GM19438 (cell line): ENCODE measurements around the gene FAM170B.

Experiments
- ATAC-seq: cut with Tn5 transposase; IDR thresholded peaks from one replicate; pipeline ENCODE4 v1.9.1; 2021; ENCODE audit warnings: low read depth; ENCODE audit not compliant: unreplicated experiment

Gene FAM170B

DNA sequence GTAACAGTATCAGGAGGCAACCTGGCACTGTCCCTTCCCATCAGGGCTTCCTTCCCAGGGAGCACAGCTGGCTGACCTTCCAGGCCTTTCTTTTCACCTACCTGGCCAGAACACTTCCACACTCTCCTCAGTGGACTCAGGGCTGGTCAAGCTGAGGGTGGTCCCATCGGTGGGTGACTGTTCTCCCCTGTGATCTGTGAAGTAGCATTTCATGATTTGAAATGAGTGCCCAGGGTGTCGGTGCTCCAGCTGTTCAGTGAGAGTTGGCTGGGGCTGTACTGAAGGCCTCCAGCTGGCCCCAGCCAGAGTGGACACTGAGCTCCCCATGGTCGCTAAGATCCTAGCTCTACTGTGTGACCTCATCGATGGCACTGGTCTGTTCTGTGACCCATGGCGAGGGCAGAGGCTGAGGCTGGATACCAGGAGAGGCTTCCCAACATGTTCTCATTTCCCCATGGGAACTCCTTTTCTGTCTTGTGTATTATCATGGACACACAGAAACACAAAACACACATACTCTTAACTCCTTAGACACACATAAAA is at the start of gene FAM170B:
Gene FAM170B (minus strand): TSS at position 316 of the 543 bp plus-strand sequence. CDS start 103 bp downstream, at position 213.
- ATAC-seq = no peak

DNA sequence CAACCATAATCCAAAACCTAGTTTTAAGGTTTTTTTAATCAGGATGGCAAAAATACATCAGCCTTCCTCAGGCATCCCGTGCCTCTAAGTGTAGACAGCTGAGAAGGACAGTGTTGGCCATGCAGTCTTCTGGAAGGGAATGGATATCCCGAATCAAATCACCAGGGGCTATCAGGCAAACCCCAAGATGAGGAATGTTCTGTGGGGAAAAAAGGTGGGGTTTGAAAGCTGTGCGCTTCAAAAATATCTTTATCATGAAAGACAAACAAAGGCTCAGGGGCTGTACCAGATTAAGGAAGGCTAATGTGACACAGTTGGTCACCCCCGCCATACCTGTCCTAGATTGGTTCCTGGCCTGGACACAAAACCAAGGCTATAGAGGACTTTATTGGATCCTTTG is 49.0 kb upstream of the FAM170B start:
- no peak for ATAC-seq

DNA sequence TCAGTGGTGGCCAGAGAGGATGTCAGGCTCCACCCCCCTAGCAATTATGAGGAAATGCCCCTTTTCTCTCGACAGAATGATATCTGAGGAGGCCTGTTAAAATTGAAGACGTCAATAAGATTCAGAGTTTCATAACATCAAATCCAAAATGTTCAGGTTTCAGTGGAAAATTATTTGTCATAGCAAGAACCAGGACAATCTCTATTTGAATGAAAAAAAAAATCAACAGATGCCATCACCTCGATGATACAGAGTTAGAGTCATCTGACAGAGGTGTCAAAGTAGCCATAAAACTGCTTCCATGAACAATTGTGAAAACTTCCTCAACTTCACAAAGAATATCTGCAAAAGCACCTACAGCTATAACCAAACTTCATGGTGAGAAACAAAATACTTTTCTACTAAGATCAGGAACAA is 46.6 kb upstream of the FAM170B start:
- no peak for ATAC-seq

DNA sequence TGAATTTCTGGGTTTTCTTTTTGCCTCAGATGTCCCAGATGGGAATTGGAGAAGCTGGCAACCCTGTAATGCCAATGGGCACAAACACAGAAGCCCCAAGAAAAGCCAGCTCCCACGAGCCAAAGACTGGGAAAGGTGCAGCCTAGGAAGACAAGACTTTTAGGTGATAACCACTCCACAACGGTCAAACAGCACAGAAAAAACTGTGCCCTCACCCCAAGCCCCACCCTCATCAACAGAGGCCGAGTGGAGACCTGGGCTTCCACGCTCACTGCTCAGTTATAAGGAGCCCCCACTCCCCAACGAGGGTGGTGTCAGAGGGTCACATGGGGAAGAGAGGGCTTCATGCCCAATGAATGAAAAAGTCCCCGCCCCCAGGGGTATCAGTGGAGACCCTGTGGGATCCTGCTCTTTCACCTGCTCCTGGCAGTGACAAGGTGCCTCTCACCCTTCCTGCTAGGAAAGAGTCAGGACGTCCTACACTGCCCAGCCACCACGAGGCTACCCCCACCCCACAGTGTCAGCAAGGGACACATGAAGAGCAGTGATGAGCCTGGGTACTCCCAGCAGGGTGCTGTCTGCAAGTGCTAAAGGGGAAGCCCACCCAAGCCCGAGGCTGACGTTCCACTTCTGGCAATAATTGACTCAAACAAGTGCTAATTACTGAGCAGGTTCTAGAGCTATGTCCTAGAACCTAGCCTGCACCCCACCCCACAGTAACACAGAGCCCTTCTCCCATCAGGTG is 46.0 kb upstream of the FAM170B start:
- ATAC-seq = no peak

DNA sequence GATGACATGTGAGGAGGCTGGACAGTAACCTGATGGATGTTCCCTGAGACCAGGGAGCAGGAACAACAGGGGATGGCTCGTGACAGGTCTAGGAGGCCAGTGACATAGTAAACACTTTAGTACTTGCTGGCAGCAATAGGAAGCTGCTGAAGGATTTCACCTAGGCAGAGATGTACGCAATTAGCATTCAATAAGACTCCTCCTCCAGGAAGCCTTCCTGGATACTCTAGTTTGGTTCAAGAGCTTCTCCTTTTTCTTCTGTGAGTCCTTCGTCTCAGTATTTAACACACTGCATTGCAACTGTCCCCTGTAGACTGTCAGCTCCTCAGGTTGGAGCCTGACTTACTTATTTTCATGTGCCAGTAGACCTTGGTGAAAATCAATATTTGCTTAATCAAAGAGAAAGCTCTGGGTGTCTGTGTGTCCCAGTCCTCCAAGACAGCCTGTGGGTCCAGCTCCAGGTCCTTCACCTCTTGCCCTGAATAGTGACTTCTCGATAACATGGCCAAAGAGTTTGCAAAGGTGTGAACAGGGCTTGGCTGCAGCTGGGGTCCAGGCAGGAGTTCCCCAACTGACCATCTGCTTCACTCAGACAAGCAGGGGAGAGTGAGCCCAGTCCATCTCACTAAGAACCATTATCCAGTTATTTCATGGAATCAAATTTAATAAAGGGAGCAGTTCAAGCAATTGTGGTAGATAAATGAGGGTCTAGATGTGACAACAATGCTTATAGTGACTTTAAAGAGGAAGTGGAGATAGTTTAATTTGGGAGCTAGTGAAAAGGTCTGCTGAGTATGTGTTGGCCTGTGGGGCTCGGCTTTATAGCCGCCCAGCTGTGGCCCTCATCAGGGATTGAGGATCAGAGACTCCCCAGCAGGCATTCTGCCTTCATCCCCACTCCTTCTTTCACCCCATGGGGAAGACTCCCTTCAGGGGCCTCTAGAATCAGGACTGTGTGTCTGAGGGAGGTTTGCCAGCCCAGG is 45.0 kb upstream of the FAM170B start:
- ATAC-seq = no peak

DNA sequence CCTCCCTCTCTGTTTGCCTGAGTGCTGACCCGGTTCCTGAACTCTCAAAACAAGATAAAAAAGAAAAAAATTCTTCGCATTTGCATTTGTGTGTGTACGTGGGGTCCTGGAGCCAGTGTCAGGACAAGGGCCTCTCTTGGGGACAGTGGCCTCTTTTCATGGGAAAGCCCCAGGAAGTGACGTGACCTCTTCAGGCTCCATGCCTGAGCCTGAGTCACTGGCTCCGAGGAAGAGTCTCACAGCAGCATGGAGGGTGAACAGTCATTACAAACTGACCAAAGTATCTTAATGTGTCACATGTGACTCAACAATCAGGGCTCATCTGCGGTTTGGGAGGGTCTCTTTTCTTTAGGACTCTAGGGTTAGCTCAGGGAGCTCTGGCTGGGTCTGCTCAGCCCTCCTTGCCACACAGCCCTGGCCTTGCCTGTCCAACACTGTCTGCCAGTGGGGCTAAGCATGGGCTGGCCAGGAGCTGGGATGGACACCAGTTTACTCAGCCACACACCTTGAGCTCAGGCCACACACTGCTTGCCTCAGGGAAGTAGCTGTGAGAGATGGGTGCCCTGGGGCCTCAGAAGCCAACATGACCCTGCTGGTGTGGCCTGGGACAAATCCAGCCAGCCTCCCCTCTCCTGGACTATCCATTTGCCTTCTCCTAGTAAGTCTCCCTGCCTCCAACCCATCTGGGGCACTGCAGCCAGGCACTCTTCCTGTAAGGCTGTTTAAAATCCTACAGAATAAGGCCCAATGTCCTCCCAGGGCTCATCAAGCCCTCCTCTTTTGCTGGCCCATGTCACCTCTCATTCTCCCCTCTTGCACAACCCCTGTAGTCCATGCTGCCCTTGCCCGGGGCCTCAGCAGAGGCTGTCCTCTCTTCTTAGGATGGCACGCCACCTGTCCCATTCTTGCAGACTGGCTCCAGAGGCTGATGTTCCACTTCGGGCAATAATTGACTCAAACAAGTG is 43.9 kb upstream of the FAM170B start:
- peak; percentile 79 for ATAC-seq

DNA sequence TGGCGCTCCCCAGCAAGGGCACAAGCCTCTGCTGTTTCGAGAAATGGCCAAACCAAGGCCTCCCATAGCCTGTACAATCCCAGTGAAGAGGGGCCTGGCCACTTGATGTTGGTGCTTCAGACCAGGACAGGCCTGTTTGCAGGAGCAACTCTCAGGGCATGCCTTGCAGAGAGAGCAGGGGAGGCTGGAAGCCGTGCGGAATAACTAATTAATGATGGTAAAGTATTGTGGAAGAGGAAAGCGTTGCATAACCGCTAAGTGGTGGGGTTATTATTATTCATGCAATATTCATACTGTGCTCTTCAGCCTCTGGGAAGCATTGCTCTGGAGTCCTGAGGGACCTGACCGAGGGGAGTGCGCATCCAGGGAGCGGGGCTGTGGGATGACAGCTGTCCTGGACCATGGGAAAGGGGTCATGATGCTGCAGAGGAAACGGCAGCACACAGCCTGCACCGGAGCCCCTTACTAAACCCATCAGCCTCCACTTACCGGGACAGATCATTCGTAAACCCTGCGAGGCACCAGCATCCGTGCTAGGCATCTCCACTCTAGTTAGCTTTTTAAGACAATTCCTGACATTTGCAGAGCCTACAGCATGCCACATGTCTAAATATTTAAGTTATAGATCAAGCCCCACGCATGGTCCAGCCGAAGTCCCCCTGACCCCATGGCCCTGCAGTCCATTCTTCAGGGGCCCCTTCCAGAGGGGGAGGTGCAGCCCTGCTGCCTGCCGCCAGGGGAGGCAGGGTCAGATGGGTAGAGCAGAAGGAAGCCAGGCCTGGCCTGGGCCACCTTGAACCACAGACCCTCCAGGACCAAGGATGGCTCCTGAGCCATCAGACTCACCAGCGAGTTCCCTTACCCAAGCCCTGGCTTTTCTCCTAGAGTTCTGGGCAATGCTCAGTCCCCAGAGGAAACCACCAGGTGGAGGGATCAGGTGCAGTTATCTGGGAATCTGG is 42.8 kb upstream of the FAM170B start:
- peak; percentile 6 for ATAC-seq

DNA sequence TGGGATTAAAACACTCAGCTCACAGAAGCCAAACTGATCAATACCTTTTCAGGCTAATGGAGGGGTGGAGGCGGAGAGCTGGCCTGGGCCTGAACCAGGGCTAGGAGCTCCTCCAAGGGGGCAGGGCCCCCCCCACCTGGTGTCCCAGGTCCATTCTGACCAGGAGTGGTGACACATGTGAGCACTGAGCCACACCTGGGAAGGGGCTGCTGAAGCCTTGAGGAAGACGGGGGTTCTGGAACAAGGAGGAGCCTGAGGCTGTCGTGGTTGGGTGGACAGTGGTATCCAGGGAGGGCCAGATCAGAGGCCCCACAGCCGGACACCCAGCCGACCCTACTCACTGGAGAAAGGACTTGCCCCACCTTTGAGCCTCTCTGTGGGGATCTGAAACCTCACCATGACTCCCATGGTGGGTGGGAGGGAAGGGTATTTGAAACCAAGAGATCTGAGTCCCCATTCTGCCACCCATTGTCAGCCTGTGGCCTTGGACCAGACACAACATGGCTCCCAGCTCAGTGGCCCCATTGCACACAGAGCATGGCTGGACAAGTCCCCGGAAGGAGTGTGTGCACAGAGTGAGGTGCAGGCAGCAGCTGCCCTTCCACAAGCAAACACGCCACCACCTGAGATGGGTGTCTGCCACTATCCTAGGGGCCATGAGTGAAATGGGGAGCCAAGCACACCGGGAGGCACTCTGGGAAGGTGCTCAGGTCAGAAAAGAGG is 41.9 kb upstream of the FAM170B start:
- no peak for ATAC-seq

DNA sequence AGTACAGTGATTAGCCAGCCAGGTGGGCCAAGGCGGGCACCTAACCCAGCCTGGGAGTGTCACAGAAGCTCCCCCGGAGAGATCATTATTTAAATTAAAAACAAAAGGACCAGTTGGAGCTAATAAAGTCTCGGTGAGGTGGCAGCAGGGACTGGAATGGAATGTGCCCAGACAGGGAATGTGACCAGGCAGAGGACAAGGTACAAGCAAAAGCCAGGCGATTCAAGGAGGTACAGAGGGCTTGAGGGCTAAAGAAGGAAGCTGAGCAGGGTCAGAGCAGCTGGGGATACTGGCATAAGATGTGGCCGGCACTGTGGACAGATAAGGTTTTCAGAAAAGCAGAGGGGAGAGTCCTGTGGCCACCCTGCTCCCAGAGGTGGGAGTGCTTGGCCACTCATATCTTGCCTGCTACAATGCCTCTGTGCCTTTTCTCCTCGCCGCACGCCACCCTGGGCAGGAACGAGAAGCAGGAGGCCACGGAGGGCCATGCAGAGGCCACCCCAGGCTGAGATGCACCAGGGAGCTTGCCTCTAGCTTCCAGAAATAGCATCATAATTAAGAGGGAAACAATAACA is 41.2 kb upstream of the FAM170B start:
- ATAC-seq = no peak

DNA sequence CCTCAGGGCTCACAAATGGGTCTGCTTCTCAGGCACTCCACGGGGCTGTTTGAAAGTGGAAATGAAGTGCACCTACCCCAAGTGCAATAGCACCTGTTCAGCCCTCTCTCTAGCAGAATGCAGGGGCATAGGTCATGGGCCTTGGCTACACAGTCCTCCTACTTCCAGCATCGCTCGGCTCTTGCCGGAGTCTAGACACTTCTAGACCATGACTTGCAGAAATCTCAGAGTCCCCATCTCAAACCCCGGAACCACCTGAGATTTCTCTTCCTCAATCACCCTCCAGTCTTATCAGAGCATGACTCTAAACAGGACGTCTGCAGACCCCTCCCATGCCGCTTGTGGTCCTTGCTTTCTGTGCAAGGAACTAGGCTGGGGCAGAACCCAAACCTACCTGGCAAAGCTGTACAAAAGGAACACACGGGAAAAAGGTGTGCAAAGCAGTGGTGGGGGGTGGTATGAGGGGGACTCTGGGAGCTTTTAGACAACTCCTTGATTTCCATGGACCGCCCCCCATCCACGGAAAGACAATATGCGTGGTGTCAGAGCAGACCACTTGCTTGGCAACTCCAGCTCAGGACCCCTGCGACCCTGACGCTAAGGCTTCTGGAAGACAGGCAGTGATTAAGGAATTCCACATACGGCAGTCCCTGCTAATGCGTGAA is 40.6 kb upstream of the FAM170B start:
- ATAC-seq = no peak

DNA sequence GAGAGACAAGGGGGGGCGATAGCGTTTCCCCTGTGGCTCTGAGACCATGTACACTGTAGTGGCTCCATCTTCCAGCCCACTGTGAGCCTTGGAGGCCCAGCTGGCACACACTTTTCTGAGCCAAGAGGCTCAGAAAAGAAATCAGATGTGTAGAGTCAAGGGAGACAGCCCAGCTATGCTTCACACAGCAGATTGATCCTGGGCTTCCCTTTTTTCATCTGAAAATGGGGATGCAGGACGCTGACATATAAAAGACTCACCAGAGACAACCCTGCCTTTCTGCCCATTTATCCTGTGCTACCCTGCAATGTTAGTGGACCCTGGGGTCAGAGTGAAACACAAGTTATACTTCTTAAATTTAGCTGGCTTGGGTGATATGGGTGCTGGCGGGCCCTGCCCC is 40.0 kb upstream of the FAM170B start:
- ATAC-seq = no peak

DNA sequence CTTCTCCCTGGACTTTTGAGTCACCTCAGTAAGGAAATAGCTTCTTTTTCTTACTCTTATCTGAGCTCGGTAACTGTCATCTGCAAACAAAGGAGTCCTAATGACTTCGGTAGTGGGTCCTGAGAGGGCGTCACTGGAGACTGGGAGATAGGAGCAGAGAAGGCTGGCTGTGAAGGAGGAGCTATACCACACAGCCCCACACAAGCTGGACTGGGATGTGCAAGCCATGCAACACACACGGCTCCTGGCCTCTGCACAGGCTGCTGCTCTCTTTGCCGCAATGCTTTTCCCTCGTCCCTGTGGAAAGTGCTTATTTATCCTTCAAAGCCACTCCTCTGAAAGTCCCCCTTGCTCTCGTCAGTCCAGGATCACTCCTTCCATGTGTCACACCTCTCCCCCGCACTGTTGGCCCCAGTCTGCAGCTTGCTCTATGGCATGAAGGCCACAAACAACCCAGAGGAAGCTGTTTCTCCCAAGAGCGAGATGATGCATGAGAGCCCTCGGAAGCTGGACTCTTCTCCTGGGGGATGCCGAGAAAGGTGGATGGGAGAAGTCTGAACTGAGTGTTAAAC is 39.5 kb upstream of the FAM170B start:
- ATAC-seq = no peak

DNA sequence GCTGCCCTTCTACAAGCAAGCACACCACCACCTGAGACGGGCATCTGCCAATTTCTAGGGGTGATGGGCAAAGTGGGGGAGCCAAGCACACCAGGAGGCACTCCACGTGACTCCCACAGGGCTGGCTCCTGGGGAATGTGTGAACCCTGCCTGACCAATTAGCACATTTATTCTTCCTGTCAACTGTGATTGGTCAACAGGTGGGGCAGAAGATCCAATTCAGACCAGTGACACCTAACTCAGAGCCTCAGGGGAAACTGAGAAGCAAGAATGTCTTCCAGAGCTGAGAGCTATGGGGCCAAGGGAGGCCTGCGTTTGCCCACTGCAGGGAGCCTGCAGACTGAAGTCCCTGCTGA is 38.9 kb upstream of the FAM170B start:
- no peak for ATAC-seq

DNA sequence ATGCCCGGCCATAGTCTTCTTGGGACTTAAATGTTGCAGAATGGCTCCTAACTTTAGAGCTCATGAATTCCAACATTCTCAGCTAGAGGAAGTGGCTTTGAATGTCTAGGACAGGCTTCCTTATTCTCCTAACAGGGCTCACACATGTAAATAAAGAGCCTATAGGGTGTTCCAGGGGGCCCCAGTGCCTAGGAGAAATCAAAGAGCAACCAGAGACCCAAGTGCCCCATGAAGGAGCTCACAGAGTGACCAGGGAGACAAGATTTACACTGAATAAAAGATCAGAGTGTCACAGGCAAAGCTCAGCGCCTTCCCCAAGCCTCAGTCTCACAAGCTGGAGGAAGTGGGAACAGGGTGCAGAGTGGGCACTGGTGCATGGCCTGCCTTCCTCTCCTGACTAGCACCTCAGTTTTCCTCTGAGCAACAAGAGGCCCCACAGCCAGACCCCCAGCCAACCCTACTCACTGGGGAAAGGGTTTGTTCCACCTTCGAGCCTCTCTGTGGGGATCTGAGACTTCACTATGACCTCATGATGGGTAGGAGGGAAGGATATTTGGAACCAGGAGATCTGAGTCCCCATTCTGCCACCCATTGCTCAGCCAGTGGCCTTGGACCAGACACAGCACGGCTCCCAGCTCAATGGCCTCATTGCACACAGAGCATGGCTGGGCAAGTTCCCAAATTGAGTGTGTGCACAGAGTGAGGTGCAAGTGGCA is 38.4 kb upstream of the FAM170B start:
- ATAC-seq = no peak

DNA sequence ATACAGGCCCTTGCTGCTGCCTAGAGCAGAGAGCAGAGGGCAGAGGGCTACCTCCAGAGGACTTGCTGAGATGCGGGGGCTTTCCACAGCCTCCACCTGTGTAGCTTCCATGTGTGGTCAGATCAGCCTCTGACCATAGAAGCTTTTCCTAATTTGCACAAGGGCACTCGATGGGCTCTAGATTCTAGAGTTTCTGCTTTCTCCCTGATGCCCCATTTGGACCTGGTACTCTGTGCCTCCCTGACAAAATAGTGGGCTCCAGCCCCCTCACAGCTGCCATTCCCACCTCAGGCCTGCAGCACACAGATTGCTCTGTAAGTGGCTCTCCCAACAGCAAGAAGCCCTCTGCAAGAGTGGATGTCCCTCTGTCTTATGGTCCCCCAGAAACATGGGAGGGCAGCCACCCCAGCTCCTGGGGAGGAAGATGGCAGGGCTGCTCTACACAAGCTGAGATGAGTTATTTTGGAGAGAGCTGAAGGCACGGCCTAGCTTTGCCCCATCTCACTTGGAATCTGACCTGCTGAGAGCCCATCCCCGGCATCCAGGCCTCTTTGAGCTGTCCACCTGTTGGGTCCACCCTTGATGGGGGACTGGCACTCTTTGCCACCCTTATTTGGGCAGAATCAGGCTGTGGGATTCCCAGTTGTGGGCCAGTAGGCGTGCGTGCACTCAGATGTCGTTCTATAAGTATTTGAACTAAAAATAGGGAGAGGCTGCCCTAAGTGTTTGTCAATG is 37.7 kb upstream of the FAM170B start:
- no peak for ATAC-seq
